Urothelium cell line (cell line): Measurements from ENCODE around the gene OGFOD1.

Experiments
- DNase-seq: peaks from one replicate; pipeline ENCODE4 v3.0.0; 2011; ENCODE audit warnings: low spot score, mixed read lengths
- FAIRE-seq: peaks from 2 replicates; lab custom pipeline; 2011; peaks lifted over from hg19 to GRCh38; lab: Jason Lieb, UNC

OGFOD1 gene

DNA sequence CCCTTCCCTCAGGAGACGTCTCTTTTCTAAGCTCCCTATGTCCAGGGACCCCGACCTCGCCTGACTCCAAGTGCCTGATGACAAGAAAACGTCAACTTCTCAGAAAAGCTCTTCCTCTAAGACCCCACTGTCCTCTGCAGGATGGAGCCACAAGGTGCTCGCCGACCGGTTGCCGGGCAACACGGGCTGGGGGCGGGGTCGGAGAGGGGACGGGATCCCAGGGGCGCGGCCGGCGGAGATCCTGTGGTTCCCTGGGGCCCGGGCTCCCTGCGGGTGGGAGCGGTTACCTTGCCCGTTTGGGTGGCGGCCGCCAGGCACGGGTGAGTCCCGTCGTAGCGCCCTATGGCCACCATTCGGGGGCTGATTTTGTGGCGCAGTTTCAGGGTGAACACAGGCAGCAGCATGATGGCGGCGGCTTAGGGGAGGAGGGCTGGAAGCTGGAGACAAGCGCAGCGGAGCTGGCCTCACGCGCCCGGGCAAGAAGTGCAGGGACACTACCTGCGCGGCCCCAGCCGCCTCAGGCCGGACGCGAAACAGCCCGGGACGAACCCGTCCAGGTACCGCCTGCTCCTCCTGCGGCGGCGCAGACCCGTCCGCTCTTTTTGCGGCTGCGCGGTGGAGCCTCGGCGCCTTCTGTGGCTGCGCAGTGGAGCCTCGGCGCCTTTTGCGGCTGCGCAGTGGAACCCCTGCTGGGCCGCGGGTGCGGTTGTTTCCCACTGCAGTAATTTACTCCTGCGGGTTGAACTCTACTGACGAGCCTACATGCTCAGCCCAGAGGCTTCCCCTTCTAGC, 68.3 kb downstream of the OGFOD1 start, which contains the start of gene BBS2:
BBS2 (minus strand) TSS at position 566 of the 792 bp plus-strand sequence; CDS start at position 404, 162 bp downstream.
- DNase-seq: peak; percentile 93
- FAIRE-seq: no peak

DNA sequence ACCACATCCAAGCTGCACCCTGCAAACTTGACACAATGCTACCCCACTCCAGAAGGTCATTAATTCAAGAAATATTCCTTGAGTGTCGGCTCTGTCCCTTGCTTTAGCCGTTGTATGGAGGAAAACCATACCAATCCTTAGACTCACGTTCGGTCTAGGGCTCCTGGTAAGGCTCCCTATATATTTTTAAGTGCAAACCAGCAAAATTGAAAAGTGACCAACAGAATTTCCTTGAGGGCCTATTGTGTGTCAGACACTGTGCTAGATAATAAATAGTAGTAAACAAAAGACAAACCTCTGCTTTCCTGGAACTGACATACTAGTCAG, 68.9 kb downstream of the OGFOD1 start:
- FAIRE-seq: no peak
- no peak for DNase-seq

DNA sequence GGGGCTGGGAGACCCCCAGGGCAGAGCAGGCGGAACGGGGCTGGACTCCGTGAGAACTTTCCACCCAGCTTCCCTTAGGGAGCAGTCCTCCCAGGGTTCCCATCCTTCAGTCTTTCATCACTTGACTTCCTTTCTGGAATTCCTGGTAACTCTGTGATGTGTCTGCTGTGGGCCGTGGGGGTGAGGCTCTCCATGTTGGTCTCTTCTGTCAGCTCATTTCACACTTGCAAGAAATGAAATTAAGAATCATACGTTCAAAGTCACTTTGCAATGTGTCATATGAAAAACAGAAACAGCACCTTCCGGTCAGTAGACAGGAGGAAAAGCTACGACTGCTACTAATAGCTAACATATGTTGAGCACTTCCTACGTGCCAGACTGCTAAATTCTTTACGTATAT, 73.9 kb downstream of the OGFOD1 start:
- FAIRE-seq: no peak
- DNase-seq: no peak
